GM12872 (cell line): ENCODE measurements around the gene DOK7.

Experiments
- TF ChIP-seq, protein P1 (sequence below): IDR thresholded peaks from 3 replicates; pipeline ENCODE4 v1.5.1; 2011; ENCODE audit warnings: low read depth, mild to moderate bottlenecking, low read length, moderate library complexity; ENCODE audit not compliant: insufficient read depth

Gene DOK7

DNA sequence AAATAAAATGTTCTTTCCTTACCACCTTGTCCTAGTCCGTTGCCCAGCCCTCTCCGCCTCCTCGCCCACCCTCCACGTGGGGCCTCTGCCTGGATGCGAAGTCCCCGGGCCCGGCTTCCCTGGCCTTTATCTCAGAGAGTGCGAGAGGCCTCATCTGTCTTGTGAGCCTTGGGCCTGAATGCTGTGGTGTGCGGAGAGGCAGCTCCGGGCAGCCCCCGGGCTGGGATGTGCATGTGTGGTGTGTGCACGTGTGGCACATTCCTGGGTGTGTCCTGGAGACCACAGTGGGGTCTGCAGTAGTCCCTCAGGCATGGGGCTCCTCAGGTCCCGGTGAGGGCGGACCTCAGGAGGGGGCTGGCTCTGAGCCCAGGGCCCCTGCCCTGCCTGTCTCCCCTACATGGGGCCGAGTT is 31.4 kb downstream of the DOK7 start:
- TF ChIP-seq, protein P1, sequence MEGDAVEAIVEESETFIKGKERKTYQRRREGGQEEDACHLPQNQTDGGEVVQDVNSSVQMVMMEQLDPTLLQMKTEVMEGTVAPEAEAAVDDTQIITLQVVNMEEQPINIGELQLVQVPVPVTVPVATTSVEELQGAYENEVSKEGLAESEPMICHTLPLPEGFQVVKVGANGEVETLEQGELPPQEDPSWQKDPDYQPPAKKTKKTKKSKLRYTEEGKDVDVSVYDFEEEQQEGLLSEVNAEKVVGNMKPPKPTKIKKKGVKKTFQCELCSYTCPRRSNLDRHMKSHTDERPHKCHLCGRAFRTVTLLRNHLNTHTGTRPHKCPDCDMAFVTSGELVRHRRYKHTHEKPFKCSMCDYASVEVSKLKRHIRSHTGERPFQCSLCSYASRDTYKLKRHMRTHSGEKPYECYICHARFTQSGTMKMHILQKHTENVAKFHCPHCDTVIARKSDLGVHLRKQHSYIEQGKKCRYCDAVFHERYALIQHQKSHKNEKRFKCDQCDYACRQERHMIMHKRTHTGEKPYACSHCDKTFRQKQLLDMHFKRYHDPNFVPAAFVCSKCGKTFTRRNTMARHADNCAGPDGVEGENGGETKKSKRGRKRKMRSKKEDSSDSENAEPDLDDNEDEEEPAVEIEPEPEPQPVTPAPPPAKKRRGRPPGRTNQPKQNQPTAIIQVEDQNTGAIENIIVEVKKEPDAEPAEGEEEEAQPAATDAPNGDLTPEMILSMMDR: no peak

DNA sequence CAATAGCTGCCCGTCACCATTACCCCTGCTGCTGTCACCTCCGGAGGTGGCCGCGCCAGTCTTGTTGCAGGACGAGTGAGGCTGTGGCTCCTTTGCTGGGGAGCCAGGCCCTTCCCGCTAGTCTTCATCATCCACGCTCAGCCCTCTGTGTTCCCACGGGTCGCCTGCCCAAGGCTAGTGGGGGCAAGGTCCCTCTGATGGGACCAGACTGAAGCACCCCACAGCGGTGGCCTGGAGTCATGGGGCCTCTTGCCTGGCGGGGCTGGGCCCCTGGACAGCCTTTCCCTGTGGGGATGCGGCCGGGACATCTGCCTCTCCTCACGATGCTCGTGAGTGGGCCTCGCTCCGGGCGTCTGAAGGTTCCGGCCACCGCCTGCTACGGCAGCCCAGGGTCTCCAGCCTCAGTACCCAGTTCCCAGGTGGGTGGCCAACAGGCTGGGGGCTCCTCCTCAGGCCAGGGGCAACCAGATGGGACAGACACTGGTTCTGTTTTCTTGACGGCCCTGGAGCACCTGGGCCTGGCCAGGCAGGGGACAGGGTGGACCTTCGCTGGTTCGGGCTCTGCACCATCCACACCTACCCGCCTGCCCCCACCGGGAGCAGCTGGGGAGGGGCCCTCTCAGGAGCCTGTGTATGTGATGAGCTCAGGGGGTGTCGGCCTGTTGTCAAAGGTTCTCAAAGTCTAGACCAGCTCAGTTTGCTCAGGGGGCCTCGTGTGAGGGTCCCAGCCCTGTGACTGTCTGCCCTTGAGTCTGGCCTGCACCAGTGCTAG is 32.3 kb downstream of the DOK7 start:
- TF ChIP-seq, protein P1: no peak

DNA sequence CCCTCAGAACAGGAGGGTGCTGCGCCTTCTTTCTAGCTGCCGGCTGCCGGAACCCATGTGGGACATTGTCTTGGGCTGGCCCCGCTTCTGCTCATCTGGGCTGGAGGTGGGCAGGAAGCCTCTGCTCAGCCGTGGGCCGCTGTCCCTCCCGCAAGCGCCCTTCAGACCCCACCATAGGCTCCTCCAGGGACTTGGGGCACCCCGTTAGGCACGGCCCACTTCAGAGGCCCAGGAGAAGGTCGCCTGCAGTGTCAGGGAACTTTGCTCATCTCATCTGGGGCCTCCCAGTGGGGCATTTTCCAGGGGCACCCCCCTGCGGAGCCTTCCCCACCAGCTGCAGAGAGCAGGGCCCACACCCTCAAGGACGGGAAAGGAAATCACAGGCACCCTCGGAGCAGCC is 32.9 kb downstream of the DOK7 start:
- TF ChIP-seq, protein P1: no peak

DNA sequence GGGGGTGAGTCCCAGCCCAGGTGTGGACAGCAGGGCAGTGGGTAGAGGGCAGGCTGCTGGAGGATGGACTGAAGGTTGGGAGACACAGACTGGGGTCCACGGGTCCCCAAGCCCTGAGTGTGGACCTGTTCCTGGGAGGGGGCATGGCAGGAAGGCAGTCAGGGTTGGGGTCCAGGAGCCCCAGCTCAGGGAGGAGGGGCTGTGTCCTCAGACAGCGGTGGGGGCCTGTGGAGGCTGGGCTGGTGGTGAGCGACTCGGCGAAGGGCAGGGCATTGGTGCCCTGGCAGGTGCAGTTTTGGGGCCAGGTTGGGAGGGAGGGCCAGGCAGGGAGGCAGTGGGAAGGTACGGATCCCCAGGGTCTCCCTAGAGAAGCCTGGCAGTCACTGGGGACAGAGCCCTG is 34.0 kb downstream of the DOK7 start:
- TF ChIP-seq, protein P1: no peak

DNA sequence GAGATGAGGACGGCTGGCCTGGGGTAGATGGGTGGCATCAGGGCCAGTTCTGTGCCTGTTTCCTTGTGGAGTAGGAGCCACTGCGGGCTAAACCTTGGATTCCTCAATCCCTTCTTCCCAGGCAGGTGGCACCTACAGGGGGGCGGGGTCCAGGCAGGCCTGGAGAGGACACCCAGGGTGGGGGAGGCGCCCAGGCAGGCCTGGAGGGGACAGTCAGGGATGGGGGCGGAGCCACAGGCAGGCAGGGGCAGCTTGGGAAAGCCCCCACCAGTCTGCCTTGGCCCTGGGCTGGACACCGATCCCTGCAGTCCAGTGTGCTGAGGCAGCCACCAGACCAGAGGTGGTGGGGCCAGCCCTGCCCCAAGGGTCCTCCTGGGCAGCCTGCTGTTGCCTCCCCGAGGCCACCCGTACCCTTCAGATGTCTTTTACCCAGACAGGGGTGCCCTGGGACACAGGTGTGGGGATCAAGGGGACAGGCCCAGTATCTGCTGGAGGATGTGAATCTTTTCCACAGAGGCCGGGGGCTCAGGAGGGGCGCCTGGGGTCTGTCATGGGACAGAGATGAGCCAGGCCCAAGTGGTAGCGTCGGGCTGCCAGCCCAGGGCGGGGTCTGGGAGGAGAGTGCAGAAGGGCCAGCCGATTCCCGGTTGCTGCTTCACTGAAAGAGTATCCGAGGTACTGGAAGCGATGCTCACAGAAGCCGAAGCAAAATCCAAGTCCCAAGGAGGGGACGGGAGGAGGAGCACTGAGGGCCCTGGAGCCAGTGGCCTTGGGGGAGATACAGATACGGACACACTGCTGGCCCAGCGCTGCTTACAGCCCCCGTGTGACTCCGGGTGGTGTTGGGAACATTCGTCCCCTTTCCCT is 34.6 kb downstream of the DOK7 start:
- TF ChIP-seq, protein P1: no peak

DNA sequence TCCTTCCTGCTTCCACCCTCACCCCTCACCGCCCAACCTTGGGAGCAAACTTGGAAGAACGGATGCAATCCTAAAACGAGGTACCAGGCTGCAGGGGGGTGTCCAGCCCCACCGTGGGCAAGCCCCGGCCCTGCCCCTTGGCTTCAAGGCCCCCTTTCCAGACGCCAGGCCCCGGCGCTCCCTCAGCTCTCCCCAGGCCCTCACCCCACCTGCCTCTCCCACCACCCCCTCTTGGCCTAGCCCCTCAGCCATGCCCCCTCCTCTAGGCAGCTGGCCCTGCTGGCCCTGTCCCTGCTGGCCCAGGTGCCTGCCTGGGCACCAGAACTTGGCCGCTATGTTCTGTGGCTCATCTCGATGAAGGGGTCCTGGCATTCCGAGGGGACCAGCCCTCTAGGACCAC is 35.3 kb downstream of the DOK7 start:
- TF ChIP-seq, protein P1: no peak

DNA sequence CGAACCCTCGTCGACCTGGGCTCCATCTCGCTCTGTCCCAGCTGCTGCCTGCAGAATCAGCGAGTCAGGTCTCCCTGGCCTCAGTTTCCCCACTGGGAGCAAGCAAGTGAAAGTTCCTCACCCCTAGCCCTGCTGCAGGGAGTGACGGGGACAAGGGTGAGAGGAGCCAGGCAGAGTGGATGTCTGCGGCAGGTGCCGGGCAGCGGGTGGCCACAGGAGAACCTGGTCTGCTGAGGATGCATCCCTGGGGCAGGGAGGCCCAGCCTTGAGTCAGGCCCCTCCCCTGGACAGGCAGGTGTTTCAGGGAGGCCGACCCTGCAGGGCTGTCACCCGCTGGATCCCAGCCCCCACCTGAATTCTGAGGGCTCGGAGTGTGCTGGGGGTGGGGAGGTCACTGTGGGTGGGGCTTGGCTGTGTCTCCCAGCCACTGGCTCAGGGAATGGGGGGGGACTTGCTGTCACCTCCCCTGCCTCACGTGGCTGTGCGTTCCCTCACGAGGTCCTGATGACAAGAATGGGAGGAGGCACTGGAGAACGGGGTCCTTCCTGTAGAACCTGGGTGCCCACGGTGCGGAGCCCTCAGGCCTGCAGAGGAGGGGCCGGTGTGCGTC is 35.9 kb downstream of the DOK7 start:
- TF ChIP-seq, protein P1: no peak
